NCI-H345 treated with DMSO at 0.1 percent for 48 hours (cell line): ENCODE data around the gene TMPRSS6.
"Not testable (repeated sequence)": the region's sequence is repeated elsewhere in the genome, so short reads cannot be mapped to it uniquely, and the experiment has no call there.

Experiments
- DNase-seq: peaks from one replicate; lab custom pipeline; 2025; ENCODE audit not compliant: unreplicated experiment; lab: John Stamatoyannopoulos, UW

TMPRSS6 gene

DNA sequence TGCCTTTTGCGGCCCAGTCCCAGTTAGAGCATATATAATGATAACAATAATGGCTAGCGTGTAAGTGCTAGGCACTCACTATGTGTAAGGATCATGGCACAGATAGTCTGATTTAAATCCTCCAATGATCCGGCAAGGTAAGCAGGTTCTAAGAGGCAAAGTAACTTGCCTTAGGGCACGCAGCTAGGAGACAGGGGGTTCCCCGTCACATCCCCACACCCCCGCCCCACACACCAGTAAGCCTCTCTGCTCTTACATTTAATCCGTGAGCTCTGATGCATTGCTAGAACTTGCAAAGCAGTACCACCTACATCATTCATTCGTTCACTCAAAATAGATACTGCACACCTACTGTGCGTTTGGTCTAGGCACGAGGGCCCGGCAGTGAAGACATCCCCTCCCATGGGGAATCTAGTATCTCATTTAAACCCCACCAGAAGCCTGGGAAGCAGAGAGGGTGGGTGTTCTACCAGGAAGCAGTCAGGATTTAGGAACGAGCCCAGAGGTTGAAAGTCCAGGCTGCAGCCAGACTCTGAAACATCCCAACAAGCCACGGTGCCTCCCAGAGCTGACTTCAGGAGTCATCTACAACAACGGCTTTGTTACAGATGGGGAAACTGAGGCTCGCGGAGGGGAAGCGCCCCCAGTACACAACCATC lies 20.6 kb downstream of the TMPRSS6 start:
- DNase-seq: no peak

DNA sequence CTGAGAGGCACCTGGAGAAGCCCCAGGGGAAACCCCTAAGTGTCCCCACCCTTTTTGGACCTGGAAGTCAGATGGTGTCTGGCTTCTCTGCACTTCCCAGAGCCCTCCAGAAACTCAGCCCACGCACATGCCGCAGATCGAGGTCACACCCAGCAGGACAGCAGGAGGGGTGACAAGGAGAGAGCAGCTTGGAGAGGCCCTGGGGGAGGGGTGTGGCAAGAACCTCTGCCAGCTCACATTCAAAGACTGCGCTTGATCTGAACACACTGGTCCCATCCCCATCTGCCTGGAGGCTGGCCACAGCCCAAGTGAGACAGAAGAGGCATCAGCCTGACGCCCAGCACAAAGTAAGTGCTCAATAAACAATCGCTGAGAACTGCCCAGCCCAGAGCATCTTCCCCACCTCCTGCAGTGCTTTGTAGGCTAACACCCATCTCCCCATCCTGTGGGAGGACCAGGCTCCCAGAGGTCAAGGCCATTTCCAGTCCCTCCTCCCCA lies 21.4 kb downstream of the TMPRSS6 start:
- no peak for DNase-seq

DNA sequence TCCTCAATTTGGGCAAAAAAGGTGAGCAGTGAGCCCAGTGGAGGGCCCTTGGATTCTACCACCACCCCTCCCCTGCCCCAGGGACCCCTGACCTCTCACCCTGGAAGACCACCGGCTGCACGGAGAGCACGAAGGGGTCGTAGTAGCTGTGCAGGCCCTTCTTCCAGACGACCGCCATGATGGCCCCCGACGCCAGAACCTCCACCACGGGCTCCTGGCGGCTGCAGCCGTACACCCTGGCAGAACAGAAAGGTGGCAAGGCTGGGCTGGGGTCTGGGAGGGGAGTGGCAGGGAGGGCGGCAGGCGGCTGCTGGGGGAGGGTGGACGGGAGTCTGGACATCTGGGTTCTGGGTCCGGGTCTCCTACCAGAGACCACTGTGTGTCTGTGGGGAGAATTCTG lies 23.3 kb downstream of the TMPRSS6 start:
- DNase-seq: no peak

DNA sequence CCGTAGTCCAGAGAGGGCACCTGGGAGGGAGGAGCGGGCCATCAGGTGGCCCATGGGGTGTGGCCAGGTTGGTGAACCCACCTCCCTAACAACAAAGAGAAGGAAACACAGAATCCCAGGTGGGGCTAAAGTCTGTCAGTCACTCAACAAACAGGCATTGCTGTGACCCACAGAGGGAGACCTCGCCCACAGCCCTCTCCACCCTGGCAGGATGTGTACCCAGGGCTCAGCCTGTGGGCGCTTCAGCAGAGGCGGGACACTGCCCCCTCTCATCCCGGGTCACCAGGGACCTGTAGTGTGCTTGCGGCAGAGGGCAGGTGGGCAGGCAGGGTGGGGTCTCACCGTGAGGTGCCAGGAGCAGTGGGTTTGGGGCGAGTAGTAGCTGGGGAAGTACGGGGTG lies 25.1 kb downstream of the TMPRSS6 start:
- DNase-seq: no peak

DNA sequence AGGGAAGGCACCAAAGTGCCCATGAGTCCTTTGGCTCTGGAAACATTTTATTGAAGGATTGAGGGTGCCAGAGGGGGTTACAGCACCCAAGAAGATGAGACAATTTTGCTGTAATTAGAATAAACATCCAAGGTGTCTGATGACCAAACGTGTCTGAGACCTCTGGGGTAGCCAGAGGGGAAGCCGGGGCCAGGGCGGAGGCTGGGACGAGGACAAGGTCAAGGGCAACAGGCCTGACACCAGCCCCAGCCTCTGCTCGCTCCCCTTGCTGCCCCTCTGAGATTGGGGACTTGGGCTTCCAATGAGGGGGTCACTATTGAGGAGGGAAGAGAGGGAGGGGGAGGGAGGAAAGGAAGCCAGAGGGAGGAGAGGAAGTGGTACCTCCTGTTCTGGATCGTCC lies 25.6 kb downstream of the TMPRSS6 start:
- no peak for DNase-seq

DNA sequence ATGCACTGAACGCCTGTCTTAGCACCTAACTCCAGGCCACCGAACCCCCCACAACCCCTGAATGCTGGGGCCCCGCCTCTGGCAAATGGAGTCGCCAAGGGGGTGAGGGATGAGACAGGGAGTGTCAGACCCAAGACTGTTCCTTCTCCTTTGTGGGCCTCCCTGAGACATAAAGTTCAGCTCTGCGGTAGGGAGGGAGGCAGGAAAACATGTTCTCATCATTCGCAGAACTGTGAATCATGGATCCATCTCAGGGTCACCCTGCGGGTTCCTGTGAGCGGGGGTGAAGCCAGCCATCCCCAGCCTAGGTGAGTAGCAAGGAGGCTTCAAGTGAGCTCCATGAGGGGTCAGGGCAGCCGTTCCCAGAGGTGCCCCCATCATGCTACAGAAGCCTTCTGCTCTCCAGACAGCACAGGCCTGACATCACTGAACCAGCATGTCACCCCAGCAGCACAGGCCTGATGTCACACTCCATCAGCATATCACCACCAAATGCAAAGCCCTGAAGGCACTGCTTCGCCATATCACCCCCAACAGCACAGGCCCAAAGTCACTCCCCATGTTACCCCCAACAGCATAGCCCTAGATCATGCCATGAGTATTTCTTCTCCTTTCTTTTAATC lies 27.2 kb downstream of the TMPRSS6 start:
- no peak for DNase-seq

DNA sequence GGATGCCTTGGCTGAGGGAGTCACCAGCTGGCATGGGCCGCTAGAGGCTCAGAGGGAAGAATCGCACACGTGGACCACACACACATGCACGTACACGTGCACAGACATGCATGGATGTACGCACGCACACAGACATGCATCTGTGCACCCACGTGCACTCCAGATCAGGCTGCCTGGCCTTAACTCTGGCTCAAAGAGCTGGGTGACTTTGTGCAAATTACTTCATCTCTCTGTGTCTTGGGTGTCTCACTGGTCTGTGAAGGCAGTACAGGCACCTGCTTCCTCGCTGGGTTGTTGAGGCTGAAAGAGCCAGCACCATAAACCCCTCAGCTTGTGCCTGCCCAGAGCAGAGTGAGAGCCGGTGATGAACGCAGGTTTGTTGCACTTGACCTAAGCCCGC lies 28.7 kb downstream of the TMPRSS6 start:
- DNase-seq: no peak

DNA sequence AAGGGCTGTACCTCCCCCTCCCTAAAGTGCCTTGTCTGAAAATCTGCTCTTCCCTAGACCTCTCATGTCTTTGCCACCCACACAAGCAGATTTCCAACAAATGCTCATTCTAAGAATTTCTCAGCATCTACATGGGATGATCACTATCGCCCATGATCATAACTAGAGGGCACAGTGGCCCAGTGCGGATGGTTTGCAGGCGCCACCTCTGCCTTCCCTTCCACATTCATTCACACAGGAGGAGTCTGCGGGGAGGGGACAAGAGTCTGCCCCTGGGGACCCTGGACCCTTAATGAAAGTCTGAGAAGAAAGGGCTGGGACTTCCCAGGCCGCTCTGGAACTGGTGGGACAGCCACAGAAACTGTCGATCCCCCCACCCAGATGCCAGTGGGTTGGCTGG lies 29.1 kb downstream of the TMPRSS6 start:
- no peak for DNase-seq

DNA sequence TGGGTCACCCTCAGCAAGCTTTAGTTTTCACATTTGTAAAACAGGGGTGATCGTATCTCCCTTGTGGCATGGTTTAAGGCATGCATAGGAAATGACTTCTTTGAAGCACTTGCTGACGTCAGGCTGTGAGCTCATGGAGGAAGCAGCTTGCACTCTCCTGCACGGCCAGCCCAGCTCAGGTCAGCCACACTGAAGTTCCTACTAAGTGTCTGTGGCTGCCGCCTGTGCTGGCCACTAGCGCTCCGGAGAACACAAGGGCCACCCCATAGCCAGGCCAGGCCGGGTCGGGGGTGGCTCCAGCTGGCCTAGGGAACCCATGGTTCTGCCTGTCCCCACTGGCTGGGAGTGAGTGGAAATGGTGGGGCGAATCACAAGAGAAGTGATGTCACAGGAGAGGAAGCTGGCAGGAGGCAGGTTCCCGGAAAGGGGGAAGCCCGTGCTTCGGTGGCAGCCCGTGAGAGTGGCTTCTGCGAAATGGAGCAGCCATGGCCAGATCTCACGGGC lies 29.8 kb downstream of the TMPRSS6 start:
- DNase-seq: no peak

DNA sequence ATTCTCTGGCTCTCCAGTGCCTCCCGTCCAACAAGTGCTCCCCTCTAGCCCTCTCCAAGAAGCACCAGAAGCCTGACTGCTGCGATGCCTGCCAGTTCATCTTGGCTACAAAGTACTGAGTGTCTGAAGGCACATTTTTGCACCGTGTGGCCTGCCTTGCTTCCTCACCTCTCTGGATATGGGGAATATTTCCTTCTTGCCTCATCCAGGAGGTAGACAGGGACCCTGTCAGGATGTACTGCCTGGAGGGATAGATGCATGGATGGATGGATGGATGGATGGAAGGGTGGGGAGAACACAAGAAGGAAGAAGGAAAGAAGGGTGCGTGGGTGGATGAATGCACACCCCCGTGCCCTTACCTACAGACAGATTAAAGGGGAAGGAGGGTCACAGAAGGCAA lies 30.4 kb downstream of the TMPRSS6 start:
- DNase-seq: no peak

DNA sequence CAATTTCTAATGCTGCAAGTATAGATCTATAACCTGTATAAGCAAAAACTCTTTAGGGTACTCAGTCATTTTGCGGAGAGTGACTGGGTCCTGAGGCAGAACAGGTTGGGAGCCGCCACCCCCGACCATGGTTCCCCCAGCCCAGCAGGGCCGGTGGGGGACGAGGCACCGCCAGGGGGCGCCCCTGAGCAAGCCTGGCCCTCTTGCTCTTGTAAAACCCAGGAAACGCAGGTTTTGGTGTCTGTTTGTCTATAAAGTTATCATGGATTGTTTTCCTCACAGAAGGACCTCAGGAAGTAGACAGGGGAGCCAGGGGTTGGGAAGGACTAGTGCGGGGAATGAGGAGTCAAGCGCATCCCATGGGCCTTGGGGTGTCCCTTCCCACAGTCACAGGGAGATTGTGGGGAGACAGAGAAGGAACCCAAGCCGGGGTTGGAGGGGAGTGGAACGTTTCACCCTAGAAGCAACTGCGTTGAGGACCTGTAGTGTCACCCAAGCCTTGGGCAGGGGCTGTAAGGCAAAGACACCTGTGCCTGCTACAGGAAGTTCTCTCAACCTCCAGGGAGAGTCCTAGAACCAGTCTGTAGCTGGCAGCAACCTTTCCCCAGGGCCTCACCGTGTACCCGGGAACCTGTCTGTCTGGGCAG lies 31.6 kb downstream of the TMPRSS6 start:
- no peak for DNase-seq

DNA sequence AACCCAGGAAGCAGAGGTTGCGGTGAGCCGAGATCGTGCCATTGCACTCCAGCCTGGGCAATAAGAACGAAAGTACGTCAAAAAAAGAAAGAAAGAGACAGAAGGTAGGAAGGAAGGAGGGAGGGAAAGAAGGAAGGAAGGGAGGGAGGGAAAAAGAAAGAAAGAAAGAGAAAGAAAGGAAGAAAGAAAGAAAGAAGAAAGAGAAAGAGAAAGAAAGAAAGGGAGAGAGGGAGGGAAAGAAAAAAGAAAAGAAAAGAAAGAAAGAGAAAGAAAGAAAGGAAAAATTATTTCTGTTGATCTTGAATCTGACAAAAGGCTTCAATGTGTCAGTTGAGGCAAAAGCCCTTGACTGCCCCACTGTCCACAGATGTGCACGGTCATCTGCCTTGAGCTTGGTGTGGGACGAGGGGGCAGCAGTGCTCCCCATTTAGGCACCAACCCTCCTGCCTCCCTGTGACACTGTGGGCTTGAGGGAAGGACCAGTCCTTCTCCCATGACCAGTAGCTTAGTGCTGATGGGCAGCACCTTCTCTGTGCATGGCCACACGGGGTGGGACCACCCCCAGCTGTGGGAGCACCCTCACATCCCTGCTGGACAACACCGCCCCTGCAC lies 33.6 kb downstream of the TMPRSS6 start:
- no peak for DNase-seq

DNA sequence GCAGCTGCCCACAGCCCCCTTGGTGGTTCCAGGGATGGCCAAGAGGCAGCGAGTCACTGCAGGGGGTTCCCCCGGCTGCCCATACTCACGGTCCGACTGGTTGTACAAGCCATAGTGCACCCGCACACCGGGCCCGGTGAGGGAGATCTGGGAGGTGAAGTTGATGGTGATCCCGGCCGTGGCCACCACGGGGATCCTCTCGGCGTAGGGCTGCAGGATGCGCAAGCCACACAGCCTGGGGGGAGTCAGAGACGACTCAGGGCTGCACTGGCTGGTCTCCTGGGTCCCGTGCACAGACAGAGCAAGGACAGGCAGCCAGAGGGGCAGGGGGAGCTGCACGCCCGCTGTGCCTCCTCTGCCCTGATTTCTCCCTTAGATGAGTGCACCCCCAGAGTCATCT lies 34.5 kb downstream of the TMPRSS6 start:
- DNase-seq: no peak

DNA sequence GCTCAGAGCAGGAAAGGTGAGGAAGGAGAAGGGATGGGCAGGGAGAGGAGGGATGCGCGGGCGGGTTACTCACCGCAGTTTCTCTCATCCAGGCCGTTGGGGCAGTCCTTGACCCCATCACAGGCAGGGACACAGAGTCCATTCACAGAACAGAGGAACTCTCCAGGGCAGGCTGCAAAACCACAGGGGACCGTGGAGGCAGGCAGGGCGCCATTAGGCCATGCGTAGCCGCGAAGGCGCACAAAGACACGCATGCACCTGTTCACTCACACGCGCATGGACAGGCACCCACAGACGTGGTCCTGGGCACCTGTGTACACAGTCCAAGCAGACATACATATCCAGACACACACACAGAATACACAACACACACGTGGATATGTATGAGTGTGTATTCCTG lies 35.0 kb downstream of the TMPRSS6 start:
- no peak for DNase-seq

DNA sequence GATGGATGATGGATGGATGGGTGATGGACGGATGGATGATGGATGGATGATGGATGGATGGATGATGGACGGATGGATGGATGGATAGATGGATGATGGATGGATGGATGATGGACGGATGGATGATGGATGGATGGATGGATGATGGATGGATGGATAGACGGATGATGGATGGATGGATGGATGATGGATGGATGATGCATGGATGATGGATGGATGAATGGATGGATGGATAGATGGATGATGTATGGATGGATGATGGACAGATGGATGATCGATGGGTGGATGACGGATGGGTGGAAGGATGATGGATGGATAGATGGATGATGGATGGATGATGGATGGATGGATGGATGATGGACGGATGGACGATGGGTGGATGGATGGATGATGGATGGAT lies 36.8 kb downstream of the TMPRSS6 start:
- DNase-seq: no peak

DNA sequence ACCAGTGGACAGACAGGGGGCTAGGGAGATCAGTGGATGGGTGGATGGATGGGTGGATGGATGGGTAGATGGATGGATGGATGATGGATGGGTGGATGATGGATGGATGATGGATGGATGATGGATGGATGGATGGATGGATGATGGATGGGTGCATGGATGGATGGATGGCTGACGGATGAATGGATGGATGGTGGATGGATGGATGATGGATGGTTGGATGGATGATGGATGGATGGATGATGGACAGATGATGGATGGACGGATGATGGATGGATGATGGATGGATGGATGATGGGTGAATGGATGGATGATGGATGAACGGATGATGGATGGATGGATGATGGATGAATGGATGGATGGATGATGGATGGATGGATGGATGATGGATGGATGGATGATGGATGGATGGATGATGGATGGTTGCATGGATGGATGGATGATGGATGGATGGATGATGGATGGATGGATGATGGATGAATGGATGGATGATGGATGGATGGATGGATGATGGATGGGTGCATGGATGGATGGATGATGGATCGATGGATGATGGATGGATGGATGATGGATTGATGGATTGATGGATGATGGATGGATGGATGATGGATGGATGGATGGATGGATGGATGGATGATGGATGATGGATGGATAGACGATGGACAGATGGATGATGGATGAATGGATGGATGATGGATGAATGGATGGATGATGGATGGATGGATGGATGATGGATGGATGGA lies 37.5 kb downstream of the TMPRSS6 start:
- DNase-seq: not testable (repeated sequence)

DNA sequence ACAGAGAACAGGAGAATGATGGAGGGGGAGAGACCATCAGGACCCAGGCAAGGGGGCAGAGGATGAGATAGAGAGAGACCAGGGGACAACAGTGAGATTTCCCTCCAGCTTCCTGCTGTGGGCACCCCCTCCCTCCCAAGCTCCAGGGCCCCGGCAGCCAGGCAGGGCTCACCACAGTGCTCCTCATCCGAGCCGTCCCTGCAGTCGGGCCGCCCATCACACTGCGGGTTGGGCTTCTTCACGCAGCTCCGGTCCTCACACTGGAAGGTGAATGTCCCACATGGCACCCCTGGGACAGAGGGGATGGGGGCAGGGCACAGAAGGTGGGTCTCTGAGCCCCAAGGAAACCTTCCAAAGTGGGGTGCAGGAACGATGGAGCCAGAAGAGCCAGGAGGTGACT lies 38.8 kb downstream of the TMPRSS6 start:
- no peak for DNase-seq

DNA sequence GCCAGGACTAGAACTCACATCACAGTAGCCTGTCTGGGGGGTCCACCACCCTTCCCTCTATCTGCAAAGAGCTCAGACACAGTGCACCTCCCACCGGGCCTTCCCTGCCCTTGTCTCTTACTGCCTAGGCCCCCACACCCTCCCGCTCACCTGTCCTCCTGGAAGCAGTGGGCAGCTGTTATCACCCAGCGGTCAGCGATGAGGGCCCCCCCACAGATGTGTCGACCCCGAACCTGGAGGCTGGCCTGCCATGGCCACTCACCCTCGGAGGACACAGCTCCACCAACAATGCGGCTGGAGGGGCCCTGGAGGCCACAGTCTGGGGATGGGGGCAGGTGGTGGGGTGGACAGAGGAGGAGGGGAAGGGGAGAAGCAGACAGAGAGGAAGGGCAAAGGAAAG lies 39.2 kb downstream of the TMPRSS6 start:
- no peak for DNase-seq

DNA sequence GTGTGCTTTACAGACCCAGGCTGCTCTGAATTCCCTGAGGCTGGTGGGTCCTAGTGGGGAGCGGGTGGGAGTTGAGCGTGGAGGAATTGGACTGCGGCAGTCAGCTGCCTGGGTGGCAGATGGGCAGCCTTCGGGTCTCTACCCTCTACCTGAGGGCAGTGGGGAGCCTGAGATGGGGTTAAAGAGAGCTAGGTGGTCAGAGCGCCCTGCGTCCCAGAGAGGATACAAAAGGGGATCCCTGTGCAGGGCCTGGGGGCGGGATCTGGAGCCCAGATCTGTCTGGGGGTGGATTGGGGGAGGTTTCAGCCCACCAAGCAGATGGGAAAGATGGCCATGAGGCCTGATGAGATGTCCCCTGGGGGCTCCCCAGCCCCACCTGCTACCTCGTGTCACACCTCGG lies 39.8 kb downstream of the TMPRSS6 start:
- no peak for DNase-seq

DNA sequence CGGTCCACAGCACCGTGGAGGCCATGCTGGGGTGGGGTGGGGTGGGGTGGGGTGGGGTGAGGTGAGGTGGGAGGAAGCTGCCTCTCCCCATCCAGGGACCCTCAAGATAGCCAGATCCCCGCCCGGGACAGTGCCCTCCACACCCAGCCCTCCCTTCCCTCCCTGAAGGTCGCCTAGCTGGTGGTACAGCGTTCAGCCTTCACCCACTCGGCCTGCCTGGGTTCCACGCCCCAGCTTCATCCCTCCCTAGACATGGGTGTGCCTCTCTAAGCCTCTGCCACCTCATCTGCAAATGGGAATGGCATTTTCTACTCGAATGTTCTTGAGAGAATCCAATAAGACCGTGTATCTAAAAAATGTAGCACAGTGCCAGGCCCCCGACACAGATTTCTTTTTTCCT lies 40.2 kb downstream of the TMPRSS6 start:
- DNase-seq: no peak

DNA sequence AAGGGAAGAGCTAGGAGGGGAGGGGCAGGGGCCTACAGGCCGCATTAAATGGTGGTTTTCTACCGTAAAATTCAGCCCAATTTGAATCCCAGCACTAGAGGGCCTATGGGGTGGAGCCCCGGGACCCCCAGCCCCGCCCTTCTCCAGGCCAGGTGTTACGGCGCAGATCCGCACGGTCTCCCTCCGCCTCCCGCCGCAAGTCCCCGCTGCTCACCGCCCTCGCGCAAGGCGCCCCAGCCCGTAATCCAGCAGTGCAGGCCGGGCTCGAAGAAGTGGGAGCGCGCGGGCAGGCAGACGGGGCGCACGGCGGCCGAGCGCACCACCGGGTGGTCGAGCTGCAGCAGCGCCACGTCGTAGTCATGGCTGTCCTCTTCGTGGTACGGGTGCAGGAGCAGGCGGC lies 40.7 kb downstream of the TMPRSS6 start:
- no peak for DNase-seq
